CD4-positive, alpha-beta T cell treated with Interferon gamma for 1 hour (primary cell): ENCODE data around the gene MMP19.

Experiments
- DNase-seq: peaks from one replicate; pipeline ENCODE4 v3.0.0-alpha.2; 2020

The MMP19 gene

GRCh38 chr12:55812088-55812487, 30.6 kb downstream of the MMP19 start:
- no peak for DNase-seq

GRCh38 chr12:55809274-55809673, 33.5 kb downstream of the MMP19 start:
- no peak for DNase-seq

GRCh38 chr12:55806982-55807381, 35.8 kb downstream of the MMP19 start:
- no peak for DNase-seq

GRCh38 chr12:55797550-55797949, 45.2 kb downstream of the MMP19 start:
- no peak for DNase-seq

- no peak for DNase-seq
These were observed 45.7 kb downstream of the MMP19 start for GRCh38 chr12:55797068-55797467.

- DNase-seq = no peak
These were observed 46.8 kb downstream of the MMP19 start for GRCh38 chr12:55795950-55796349.

GRCh38 chr12:55789893-55790292, 52.8 kb downstream of the MMP19 start:
- DNase-seq = no peak

- no peak for DNase-seq
These were observed 53.6 kb downstream of the MMP19 start for GRCh38 chr12:55789171-55789570.

- no peak for DNase-seq
These were observed 54.2 kb downstream of the MMP19 start for GRCh38 chr12:55788546-55788945.
